Skin of body (tissue), 2 donors: ENCODE data around the gene RHCG. TPM values are rescaled to one million over a fixed set of nuclear protein-coding genes. Genes with fewer than 3 reads are reported as not detected.

ENCODE experiments used
- DNase-seq: peaks from one replicate; lab custom pipeline; 2025; lab: John Stamatoyannopoulos, UW
- total RNA-seq: library from RNA; depleted of rRNA; stranded (reverse); fragments of >200 nt; gene quantifications from one replicate; pipeline ENCODE4 v1.2.3, GENCODE V29; 2014

The RHCG gene
- total RNA-seq, 1 donor from 2014 or later: 13.3 TPM

GRCh38 chr15:89444241-89445225 is 51.9 kb downstream of the RHCG start:
- DNase-seq: no peak

- DNase-seq: no peak
Measured at GRCh38 chr15:89443581-89443980, 52.8 kb downstream of the RHCG start.

- no peak for DNase-seq
Measured at GRCh38 chr15:89442671-89443307, 53.6 kb downstream of the RHCG start.

- no peak for DNase-seq
Measured at GRCh38 chr15:89442155-89442554, 54.2 kb downstream of the RHCG start.

GRCh38 chr15:89441295-89441812 is 55.0 kb downstream of the RHCG start:
- no peak for DNase-seq

- no peak for DNase-seq
Measured at GRCh38 chr15:89439764-89440163, 56.6 kb downstream of the RHCG start.

- DNase-seq: no peak
Measured at GRCh38 chr15:89436560-89437311, 59.6 kb downstream of the RHCG start.

- DNase-seq: no peak
Measured at GRCh38 chr15:89435362-89435761, 61.0 kb downstream of the RHCG start.

GRCh38 chr15:89433686-89434085 is 62.7 kb downstream of the RHCG start:
- DNase-seq: no peak

- peak; percentile 35 for DNase-seq
Measured at GRCh38 chr15:89430530-89431341, 65.6 kb downstream of the RHCG start.

GRCh38 chr15:89429986-89430385 is 66.4 kb downstream of the RHCG start:
- no peak for DNase-seq

GRCh38 chr15:89429023-89429422 is 67.4 kb downstream of the RHCG start:
- no peak for DNase-seq

- DNase-seq: no peak
Measured at GRCh38 chr15:89428246-89428645, 68.1 kb downstream of the RHCG start.

- no peak for DNase-seq
Measured at GRCh38 chr15:89426500-89426899, 69.9 kb downstream of the RHCG start.

- DNase-seq: no peak
Measured at GRCh38 chr15:89423981-89424380, 72.4 kb downstream of the RHCG start.

Other genes with a start within 250 kb of the RHCG start
- 37.9 TPM for gene POLG, start 161.8 kb downstream of the RHCG start, total RNA-seq
- gene TICRR, start 78.9 kb upstream of the RHCG start, total RNA-seq: 2.4 TPM
- 7.0 TPM for gene KIF7, start 158.9 kb upstream of the RHCG start, total RNA-seq
- 119 TPM for gene PLIN1, start 182.8 kb upstream of the RHCG start, total RNA-seq
- 10.7 TPM for gene PEX11A, start 194.2 kb upstream of the RHCG start, total RNA-seq
- gene WDR93, start 194.2 kb upstream of the RHCG start, total RNA-seq: 0.20 TPM